ENCODE results near the gene CFAP46. TPM values are rescaled to one million over a fixed set of nuclear protein-coding genes. Genes with fewer than 3 reads are reported as not detected.
A peak's percentile ranks its signal among the peaks of the same experiment; 100 is the strongest.

The CFAP46 gene
- total RNA-seq, 3 donors from 2014 or later (not counting 1 experiment from before 2014, with no cell fraction given), result 0.35 TPM; not detected in 2

DNA sequence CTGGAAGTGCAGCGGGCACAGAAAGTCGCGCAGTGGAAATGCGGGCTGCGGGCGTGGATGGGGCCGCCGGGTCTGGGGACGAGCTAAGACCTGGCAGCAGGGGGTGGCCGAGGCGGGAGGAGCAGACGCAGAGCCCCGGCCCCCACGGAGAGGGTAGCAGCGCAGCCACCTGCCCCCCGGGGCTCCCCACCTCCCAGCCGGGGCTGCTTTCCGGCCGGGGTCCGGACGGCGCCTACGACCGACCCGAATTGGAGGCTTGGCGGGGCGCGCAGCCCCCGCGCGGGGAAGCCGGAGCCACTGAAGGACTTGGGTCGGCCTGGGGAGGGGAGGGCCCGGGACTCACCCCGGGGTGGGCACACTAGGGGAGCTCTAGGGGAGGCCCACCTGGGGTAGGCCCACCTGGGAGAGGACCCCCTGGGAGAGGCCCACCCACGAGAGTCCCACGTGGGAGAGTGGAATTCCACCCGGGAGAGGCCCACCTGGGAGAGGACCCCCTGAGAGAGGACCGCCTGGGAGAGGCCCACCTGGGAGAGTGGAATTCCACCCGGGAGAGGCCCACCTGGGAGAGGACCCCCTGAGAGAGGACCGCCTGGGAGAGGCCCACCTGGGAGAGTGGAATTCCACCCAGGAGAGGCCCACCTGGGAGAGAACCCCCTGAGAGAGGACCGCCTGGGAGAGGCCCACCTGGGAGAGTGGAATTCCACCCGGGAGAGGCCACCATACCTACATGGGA is 854 bp upstream of the CFAP46 start:
- no peak for ATAC-seq
- H3K4me1 Mint-ChIP-seq, result peaks cover 5 to 6% of the 10 kb centered on the region in 2 donors
- Histone ChIP-seq H3K4me1 (ENCODE audit: control insufficient read depth, insufficient read depth, low read length) (peaks cover 5% of the 10 kb centered on the region), H3K36me3 (ENCODE audit: control insufficient read depth, insufficient read depth, low read length) (no peaks in the 10 kb centered on the region), H3K4me3 (ENCODE audit: low read length) (no peak overlapping the region), H3K9me3 (ENCODE audit: control insufficient read depth, insufficient read depth, low read length) (no peaks in the 10 kb centered on the region), H3K27me3 (ENCODE audit: control insufficient read depth, insufficient read depth, low read length) (peaks cover 9% of the 10 kb centered on the region), H3K27ac (ENCODE audit: low read length) (no peak overlapping the region)
- DNase-seq, result peak in 1 of 2 donors; percentile 12
- 36% methylated on average over 43 of the region's 43 CpGs for WGBS (ENCODE audit: insufficient coverage)
- intact Hi-C loops (cut with micrococcal nuclease), result no loop called here
- no peaks in the 10 kb centered on the region for H3K9me3 Mint-ChIP-seq
- TF ChIP-seq, protein P1, sequence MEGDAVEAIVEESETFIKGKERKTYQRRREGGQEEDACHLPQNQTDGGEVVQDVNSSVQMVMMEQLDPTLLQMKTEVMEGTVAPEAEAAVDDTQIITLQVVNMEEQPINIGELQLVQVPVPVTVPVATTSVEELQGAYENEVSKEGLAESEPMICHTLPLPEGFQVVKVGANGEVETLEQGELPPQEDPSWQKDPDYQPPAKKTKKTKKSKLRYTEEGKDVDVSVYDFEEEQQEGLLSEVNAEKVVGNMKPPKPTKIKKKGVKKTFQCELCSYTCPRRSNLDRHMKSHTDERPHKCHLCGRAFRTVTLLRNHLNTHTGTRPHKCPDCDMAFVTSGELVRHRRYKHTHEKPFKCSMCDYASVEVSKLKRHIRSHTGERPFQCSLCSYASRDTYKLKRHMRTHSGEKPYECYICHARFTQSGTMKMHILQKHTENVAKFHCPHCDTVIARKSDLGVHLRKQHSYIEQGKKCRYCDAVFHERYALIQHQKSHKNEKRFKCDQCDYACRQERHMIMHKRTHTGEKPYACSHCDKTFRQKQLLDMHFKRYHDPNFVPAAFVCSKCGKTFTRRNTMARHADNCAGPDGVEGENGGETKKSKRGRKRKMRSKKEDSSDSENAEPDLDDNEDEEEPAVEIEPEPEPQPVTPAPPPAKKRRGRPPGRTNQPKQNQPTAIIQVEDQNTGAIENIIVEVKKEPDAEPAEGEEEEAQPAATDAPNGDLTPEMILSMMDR (IDR thresholded peaks at IDR 0.05), result no peak
- H3K27ac Mint-ChIP-seq, result peak overlapping the region in 1 of 2 donors; percentile 69
- H3K36me3 Mint-ChIP-seq, result no peaks in the 10 kb centered on the region
- H3K4me3 Mint-ChIP-seq, result peak overlapping the region; percentile 84
- peaks cover 50 to 60% of the 10 kb centered on the region in 2 donors for H3K27me3 Mint-ChIP-seq (ENCODE audit: low read depth in 2 of 2)

DNA sequence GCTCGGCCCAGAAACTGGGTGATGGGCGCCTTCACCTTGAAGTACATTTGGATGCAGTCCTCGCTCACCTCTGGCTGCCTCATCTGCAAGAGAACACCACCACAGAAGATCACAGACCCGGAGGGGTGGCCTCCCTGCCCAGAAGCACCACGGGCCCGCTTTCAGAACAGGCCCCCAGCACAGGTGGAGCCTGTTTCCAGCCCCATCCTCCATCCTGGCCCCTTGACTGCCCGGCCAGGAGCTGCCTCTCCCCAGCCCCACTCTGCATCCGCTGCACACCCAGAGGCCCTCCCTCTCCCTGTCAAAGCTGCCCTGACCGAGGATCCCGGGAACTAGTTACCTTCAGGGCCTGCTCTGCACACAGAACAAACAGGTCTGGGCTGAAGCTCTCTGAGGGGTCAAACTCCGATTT is 724 bp downstream of the CFAP46 start:
- Histone ChIP-seq H3K9me3 (ENCODE audit: control insufficient read depth, insufficient read depth, low read length) (no peaks in the 10 kb centered on the region), H3K27ac (ENCODE audit: low read length) (no peak overlapping the region), H3K4me3 (ENCODE audit: low read length) (no peak overlapping the region), H3K36me3 (ENCODE audit: control insufficient read depth, insufficient read depth, low read length) (no peaks in the 10 kb centered on the region), H3K4me1 (ENCODE audit: control insufficient read depth, insufficient read depth, low read length) (peaks cover 5% of the 10 kb centered on the region), H3K27me3 (ENCODE audit: control insufficient read depth, insufficient read depth, low read length) (peaks cover 9% of the 10 kb centered on the region)
- Mint-ChIP-seq H3K36me3 (no peaks in the 10 kb centered on the region), H3K4me1 (peaks cover 5 to 6% of the 10 kb centered on the region in 2 donors), H3K27me3 (ENCODE audit: low read depth in 2 of 2) (peaks cover 46 to 60% of the 10 kb centered on the region in 2 donors), H3K27ac (no peak overlapping the region), H3K4me3 (peak overlapping the region; percentile 50), H3K9me3 (no peaks in the 10 kb centered on the region)
- DNase-seq (peak in 1 of 2 donors; percentile 13), ATAC-seq (no peak)
- TF ChIP-seq, protein P1 (IDR thresholded peaks at IDR 0.05), result no peak
- WGBS (ENCODE audit: insufficient coverage), result 83% methylated on average over 11 of the region's 11 CpGs
- intact Hi-C loops (cut with micrococcal nuclease), result no loop called here

DNA sequence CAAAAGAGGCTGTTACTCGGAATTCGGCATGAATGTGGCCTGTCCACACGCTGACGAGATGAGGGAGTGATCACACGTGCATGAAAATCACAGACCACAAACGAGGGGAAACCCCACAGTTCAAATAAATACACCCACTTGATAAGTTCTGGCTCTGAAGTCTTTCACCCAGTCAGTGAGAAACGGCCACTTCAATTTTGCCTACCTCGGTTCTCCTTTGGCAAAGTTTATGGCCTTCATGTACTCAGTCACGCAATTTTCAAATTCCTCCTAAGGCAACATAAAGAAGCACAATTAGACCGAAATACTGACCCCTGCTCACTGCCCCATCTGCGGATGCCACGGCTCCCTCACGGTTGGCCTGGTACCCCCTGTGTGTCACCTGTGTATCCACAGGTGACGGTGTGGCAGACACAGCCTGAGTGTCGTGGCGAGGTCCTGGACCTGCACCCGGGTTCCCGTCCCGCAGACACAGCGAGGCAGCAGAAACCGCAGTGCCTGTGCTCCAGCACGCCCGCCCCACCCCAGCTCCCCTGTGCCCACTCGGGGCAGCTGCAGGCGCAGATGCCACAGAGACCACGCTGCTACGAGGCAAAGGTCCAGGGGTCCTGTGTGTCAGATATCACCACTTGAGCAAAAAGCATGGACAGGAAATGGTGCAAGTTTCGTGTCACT is 1.4 kb downstream of the CFAP46 start:
- Mint-ChIP-seq H3K27me3 (ENCODE audit: low read depth in 2 of 2) (peaks cover 46 to 60% of the 10 kb centered on the region in 2 donors), H3K9me3 (no peaks in the 10 kb centered on the region), H3K4me3 (no peak overlapping the region), H3K36me3 (no peaks in the 10 kb centered on the region), H3K4me1 (peaks cover 5 to 6% of the 10 kb centered on the region in 2 donors), H3K27ac (no peak overlapping the region)
- TF ChIP-seq, protein P1 (IDR thresholded peaks at IDR 0.05), result no peak
- intact Hi-C loops (cut with micrococcal nuclease), result no loop called here
- WGBS (ENCODE audit: insufficient coverage), result 80% methylated on average over 27 of the region's 28 CpGs
- no peak overlapping the region for H3K27ac ChIP-seq (ENCODE audit: low read length)
- no peaks in the 10 kb centered on the region for H3K36me3 ChIP-seq (ENCODE audit: control insufficient read depth, insufficient read depth, low read length)
- H3K4me3 ChIP-seq (ENCODE audit: low read length), result no peak overlapping the region
- DNase-seq, result peak in 1 of 2 donors; percentile 10
- H3K9me3 ChIP-seq (ENCODE audit: control insufficient read depth, insufficient read depth, low read length), result no peaks in the 10 kb centered on the region
- peak in 2 of 3 donors; percentile 45 to 47 for ATAC-seq
- peaks cover 9% of the 10 kb centered on the region for H3K27me3 ChIP-seq (ENCODE audit: control insufficient read depth, insufficient read depth, low read length)
- peaks cover 5% of the 10 kb centered on the region for H3K4me1 ChIP-seq (ENCODE audit: control insufficient read depth, insufficient read depth, low read length)

Measured in natural killer cell (primary cell).